Gastroesophageal sphincter (tissue), 3 donors: ENCODE data around the gene C4orf50.

Experiments used
- EP300 ChIP-seq: sonication (generic); formaldehyde crosslinking; IDR thresholded peaks from one replicate; pipeline ENCODE4 v1.6.1; 2017; ENCODE audit warnings: antibody characterized with exemption, mild to moderate bottlenecking
- TF ChIP-seq, protein P1 (sequence below), 4 experiments: fragments of 200-600 bp in 2 of 4; fragments of 450-650 bp in 2 of 4; sonication (generic) in 1 of 4; IDR thresholded peaks; one replicate each; pipeline ENCODE4 v1.5.1; 2017 to 2019; ENCODE audit warnings: antibody characterized with exemption in 4 of 4, mild to moderate bottlenecking in 2 of 4, moderate library complexity in 2 of 4

DNA sequence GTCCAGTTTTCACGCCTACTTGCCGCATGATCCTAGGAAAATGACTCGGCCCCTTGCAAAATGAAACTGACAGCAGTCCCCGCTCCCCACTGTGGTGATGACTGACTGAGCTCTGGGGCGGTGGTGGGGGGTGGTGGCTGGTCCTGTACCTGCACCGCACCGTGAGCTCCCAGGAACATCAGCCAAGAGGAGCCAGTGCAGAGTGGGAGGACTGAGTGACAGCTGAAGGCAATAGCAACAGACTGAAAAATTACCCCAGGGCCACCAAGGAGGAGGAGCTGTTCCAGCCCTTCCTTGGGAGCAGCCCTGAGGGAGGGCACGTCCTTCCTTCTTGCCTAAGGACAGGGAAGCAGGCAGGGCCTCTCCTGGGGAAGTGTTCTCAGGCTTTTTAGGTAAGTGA, 2.4 kb upstream of the C4orf50 start:
- TF ChIP-seq, protein P1, sequence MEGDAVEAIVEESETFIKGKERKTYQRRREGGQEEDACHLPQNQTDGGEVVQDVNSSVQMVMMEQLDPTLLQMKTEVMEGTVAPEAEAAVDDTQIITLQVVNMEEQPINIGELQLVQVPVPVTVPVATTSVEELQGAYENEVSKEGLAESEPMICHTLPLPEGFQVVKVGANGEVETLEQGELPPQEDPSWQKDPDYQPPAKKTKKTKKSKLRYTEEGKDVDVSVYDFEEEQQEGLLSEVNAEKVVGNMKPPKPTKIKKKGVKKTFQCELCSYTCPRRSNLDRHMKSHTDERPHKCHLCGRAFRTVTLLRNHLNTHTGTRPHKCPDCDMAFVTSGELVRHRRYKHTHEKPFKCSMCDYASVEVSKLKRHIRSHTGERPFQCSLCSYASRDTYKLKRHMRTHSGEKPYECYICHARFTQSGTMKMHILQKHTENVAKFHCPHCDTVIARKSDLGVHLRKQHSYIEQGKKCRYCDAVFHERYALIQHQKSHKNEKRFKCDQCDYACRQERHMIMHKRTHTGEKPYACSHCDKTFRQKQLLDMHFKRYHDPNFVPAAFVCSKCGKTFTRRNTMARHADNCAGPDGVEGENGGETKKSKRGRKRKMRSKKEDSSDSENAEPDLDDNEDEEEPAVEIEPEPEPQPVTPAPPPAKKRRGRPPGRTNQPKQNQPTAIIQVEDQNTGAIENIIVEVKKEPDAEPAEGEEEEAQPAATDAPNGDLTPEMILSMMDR (IDR thresholded peaks at IDR 0.05) = no peak
- TF ChIP-seq EP300 = no peak
